ENCODE measurements around the gene FBXO22.

GRCh38 chr15:75943246-75943645, 39.6 kb downstream of the FBXO22 start:
- TF ChIP-seq CTCF (IDR thresholded peaks at IDR 0.05; ENCODE audit: low read length): no peak
- no peak for TF ChIP-seq EZH2 (IDR thresholded peaks at IDR 0.05; ENCODE audit: borderline replicate concordance, low read length)

All from OCI-LY1 (cell line).